Anterior cingulate cortex (tissue), 58 donors: ENCODE results near the gene CHD6.

ENCODE experiments used
- DNase-seq, 58 donors: peaks; one replicate each; lab custom pipeline; 2025; lab: John Stamatoyannopoulos, UW

CHD6 gene

GRCh38 chr20:41510847-41511450 is 107.2 kb downstream of the CHD6 start:
- peak in 1 of 58 donors; percentile 7 for DNase-seq

- DNase-seq = no peak
Measured at GRCh38 chr20:41510224-41510623, 108.0 kb downstream of the CHD6 start.

GRCh38 chr20:41509316-41510200 is 108.6 kb downstream of the CHD6 start:
- DNase-seq = no peak

- no peak for DNase-seq
Measured at GRCh38 chr20:41508335-41508734, 109.8 kb downstream of the CHD6 start.

GRCh38 chr20:41507851-41508250 is 110.3 kb downstream of the CHD6 start:
- DNase-seq = no peak

GRCh38 chr20:41507436-41507835 is 110.7 kb downstream of the CHD6 start:
- DNase-seq = no peak

- no peak for DNase-seq
Measured at GRCh38 chr20:41506192-41506915, 111.8 kb downstream of the CHD6 start.

- no peak for DNase-seq
Measured at GRCh38 chr20:41505184-41505583, 113.0 kb downstream of the CHD6 start.

GRCh38 chr20:41501376-41501775 is 116.8 kb downstream of the CHD6 start:
- DNase-seq = no peak

GRCh38 chr20:41499961-41500725 is 118.0 kb downstream of the CHD6 start:
- no peak for DNase-seq

- DNase-seq = no peak
Measured at GRCh38 chr20:41499064-41499463, 119.1 kb downstream of the CHD6 start.

- DNase-seq = no peak
Measured at GRCh38 chr20:41497186-41497895, 120.8 kb downstream of the CHD6 start.

- no peak for DNase-seq
Measured at GRCh38 chr20:41494451-41494850, 123.7 kb downstream of the CHD6 start.

GRCh38 chr20:41483553-41483930 is 134.6 kb downstream of the CHD6 start:
- DNase-seq = no peak

- no peak for DNase-seq
Measured at GRCh38 chr20:41482647-41483552, 135.3 kb downstream of the CHD6 start.

GRCh38 chr20:41480054-41480770 is 138.0 kb downstream of the CHD6 start:
- DNase-seq = no peak

- no peak for DNase-seq
Measured at GRCh38 chr20:41479113-41479512, 139.1 kb downstream of the CHD6 start.

GRCh38 chr20:41478026-41478425 is 140.2 kb downstream of the CHD6 start:
- DNase-seq = no peak
